Measurements from ENCODE around the gene PRSS21. TPM values are rescaled to one million over a fixed set of nuclear protein-coding genes. Genes with fewer than 3 reads are reported as not detected.

PRSS21 gene
- 0.55 TPM in 1 of 2 replicates, not detected in the other for total RNA-seq

DNA sequence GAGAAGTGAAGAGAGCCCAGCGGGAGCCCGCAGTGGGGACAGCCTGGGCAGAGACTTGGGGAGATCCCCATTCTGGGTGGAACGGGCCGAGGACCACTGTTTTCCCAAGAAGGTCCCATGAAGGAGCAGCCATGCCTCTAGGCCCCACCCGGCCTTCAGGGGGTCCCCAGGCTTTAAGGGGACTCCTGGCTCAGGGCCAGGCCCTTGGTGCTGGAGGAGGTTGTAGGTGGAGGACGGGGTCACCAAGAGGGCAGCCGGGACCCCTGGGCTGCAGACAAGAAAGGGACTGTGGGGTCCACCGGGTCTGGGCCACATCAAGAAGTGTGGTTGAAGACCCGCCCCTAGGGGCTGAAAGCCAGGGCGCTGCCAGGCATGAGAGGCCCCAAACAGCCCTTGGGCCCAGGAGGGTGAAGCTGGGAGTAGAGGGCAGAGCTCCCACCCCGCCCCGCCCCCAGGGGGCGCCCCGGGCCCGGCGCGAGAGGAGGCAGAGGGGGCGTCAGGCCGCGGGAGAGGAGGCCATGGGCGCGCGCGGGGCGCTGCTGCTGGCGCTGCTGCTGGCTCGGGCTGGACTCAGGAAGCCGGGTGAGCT, at the start of gene PRSS21:
TSS of gene PRSS21 (plus strand) at position 487 of the 589 bp plus-strand sequence. CDS start at position 519, 32 bp downstream.

DNA sequence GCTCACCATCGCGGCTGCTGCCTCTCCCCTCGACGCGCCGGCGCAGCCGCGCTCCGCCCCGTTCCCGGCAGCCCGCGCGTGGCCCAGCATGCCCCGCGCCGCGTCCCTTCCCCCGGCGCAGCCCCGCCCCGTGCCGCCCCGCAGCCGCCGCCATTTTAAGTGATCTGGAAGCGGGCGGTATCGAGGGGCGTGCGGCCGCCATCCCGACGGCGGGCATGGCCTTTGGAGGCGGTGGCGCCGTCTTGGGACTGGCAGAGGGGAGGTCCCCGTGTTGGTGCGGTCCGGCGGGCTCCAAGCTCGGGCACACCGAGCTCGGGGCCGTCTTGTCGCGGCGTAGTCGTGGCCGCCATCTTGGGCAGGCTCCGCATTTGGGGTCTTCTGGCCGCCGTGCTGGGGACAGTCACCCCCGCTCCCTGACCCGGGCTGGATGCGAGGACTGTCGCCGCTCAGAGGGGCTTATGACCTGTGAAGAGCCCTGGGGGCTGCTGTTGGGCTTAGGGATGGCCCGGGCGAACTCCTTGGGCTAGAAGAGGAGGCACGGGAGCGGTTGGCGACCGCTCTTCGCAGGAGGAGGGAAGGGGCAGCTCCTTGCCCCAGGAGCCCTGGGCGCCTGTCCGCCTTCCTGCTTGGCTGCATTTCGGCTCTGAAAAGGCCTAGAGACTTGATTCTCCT, 39.7 kb upstream of the PRSS21 start, which contains the start of gene ELOB:
TSS of gene ELOB (minus strand) at position 50 of the 672 bp plus-strand sequence. CDS start at position 9, 41 bp downstream.

DNA sequence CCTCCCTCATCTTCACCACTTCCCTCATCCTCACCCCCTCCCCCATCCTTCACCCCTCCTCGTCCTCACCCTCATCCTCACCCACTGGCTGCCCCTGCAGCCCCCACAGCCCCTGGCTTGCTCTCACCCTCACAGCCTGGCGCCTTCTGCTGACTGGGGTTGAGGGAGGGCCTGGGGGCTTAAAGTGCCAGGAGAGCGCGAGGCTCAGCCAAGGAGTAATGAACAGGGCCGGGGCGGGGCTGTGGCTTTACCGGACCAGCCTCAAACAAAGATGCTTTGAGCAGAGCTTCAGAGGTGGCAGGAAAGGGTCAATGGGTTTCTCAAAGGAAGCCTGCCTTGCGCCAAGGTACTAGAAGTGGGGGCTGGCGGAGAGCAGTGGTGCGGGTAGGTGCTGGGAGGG, 29.6 kb upstream of the PRSS21 start, which contains the start of gene PRSS33:
TSS of gene PRSS33 (minus strand) at position 155 of the 400 bp plus-strand sequence. CDS start 1,013 bp downstream, outside the sequence.

GRCh38 chr16:2829501-2830354, 12.7 kb downstream of the PRSS21 start, which contains the start of gene ZG16B:
Gene ZG16B, plus strand, starts transcription at chr16:2830303. Its CDS starts 139 bp downstream, at chr16:2830442.

GRCh38 chr16:2857451-2858244, 40.6 kb downstream of the PRSS21 start, which contains the start of gene PRSS22:
Gene PRSS22, minus strand, starts transcription at chr16:2858170. Its CDS starts 66 bp downstream, at chr16:2858104.

Other genes with a start within 250 kb of the PRSS21 start
- gene KCTD5, start 134.7 kb upstream of the PRSS21 start, total RNA-seq, result 16.2 and 18.2 TPM in 2 replicates
- gene PRSS27, start 97.0 kb upstream of the PRSS21 start, total RNA-seq, result 0.57 and 0.74 TPM in 2 replicates
- 29.7 and 50.2 TPM in 2 replicates for gene SRRM2, start 64.6 kb upstream of the PRSS21 start, total RNA-seq
- gene ELOB, start 40.0 kb upstream of the PRSS21 start, total RNA-seq, result 507 and 710 TPM in 2 replicates
- gene PRSS33, start 29.7 kb upstream of the PRSS21 start, total RNA-seq, result not detected in 2 replicates
- not detected in 2 replicates for gene PRSS41, start 18.8 kb upstream of the PRSS21 start, total RNA-seq
- 0.18 and 1.3 TPM in 2 replicates for gene ZG16B, start 13.1 kb downstream of the PRSS21 start, total RNA-seq
- not detected in 2 replicates for gene PRSS22, start 40.9 kb downstream of the PRSS21 start, total RNA-seq
- 72.2 and 88.2 TPM in 2 replicates for gene FLYWCH2, start 66.0 kb downstream of the PRSS21 start, total RNA-seq
- gene FLYWCH1, start 94.7 kb downstream of the PRSS21 start, total RNA-seq, result 36.4 and 42.5 TPM in 2 replicates
- not detected in 2 replicates for gene KREMEN2, start 147.0 kb downstream of the PRSS21 start, total RNA-seq
- 0.55 and 0.85 TPM in 2 replicates for gene PAQR4, start 152.1 kb downstream of the PRSS21 start, total RNA-seq
- 0.28 and 0.46 TPM in 2 replicates for gene PKMYT1, start 163.2 kb downstream of the PRSS21 start, total RNA-seq
- gene CLDN9, start 195.7 kb downstream of the PRSS21 start, total RNA-seq, result not detected in 2 replicates
- gene CLDN6, start 200.9 kb downstream of the PRSS21 start, total RNA-seq, result not detected in 2 replicates
- 99.8 and 151 TPM in 2 replicates for gene TNFRSF12A, start 203.1 kb downstream of the PRSS21 start, total RNA-seq
- 19.9 and 26.3 TPM in 2 replicates for gene HCFC1R1, start 206.7 kb downstream of the PRSS21 start, total RNA-seq
- 22.9 and 29.1 TPM in 2 replicates for gene THOC6, start 206.8 kb downstream of the PRSS21 start, total RNA-seq
- gene BICDL2, start 219.7 kb downstream of the PRSS21 start, total RNA-seq, result under 0.01 and 0.37 TPM in 2 replicates
- gene MMP25, start 229.3 kb downstream of the PRSS21 start, total RNA-seq, result under 0.01 TPM in 1 of 2 replicates, not detected in the other
- 2.1 and 8.2 TPM in 2 replicates for gene IL32, start 248.4 kb downstream of the PRSS21 start, total RNA-seq